Endothelial cell (in vitro differentiated cells): ENCODE results near the gene CA5A. TPM values are rescaled to one million over a fixed set of nuclear protein-coding genes. Genes with fewer than 3 reads are reported as not detected.

Experiments used
- DNase-seq: peaks from one replicate; pipeline ENCODE4 v3.0.0; 2021; ENCODE audit warnings: low spot score
- H3K27ac Mint-ChIP-seq: one replicate; pipeline ENCODE4 v1.8.0; 2021; ENCODE audit warnings: mixed read lengths, inconsistent platforms; ENCODE audit not compliant: unreplicated experiment
- H3K27me3 Mint-ChIP-seq: one replicate; pipeline ENCODE4 v1.8.0; 2021; ENCODE audit warnings: mild to moderate bottlenecking, moderate library complexity, mixed read lengths, inconsistent platforms; ENCODE audit not compliant: unreplicated experiment
- H3K36me3 Mint-ChIP-seq: one replicate; pipeline ENCODE4 v1.8.0; 2021; ENCODE audit warnings: mild to moderate bottlenecking, low read depth, mixed read lengths, inconsistent platforms; ENCODE audit not compliant: unreplicated experiment
- H3K4me1 Mint-ChIP-seq: one replicate; pipeline ENCODE4 v1.8.0; 2021; ENCODE audit warnings: mild to moderate bottlenecking, mixed read lengths, inconsistent platforms; ENCODE audit not compliant: unreplicated experiment
- H3K4me3 Mint-ChIP-seq: one replicate; pipeline ENCODE4 v1.8.0; 2021; ENCODE audit warnings: mild to moderate bottlenecking, mixed read lengths, inconsistent platforms; ENCODE audit not compliant: unreplicated experiment
- H3K9me3 Mint-ChIP-seq: one replicate; pipeline ENCODE4 v1.8.0; 2021; ENCODE audit warnings: mixed read lengths, inconsistent platforms; ENCODE audit not compliant: unreplicated experiment
- CTCF ChIP-seq: fragments of 200-600 bp; sonication (generic); IDR thresholded peaks from one replicate; pipeline ENCODE4 v1.5.0; 2021; ENCODE audit warnings: antibody characterized with exemption; ENCODE audit not compliant: unreplicated experiment
- total RNA-seq: library from RNA; stranded (reverse); fragmentation: NEBNext Ultra II Directional; extraction: Animal tissue kit (Norgen Biotek cat#: 25700); gene quantifications from one replicate; pipeline ENCODE4 v1.2.1, GENCODE V29; 2021; ENCODE audit not compliant: unreplicated experiment

Gene CA5A
- total RNA-seq, 1 donor from 2014 or later = not detected

DNA sequence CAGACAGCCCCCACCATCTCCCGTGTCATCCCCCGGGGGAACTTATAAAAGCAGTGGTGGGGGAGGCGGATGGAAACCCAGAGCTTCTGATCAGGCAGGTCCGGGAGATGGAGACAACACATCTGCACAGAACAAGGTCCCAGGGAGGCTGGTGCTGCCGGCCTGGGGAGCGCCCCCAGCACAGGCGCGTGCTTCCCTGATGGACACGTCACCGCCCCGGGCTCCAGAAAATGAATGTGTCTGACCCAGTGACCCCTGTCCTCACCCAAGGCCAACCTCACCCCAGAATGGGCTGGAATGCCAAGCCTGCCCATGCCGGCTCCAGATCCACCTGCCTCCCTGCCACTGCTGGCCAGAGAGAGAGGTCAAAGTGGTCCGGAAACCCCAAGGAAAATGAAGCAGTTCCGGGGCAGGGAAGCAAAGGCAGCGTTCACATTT lies 79.5 kb downstream of the CA5A start:
- DNase-seq = no peak
- peaks cover 4% of the 10 kb centered on the region for H3K27me3 Mint-ChIP-seq
- TF ChIP-seq CTCF = no peak
- H3K4me1 Mint-ChIP-seq = peaks cover 4% of the 10 kb centered on the region
- H3K4me3 Mint-ChIP-seq = no peak overlapping the region
- H3K36me3 Mint-ChIP-seq = peaks cover 3% of the 10 kb centered on the region
- H3K9me3 Mint-ChIP-seq = no peaks in the 10 kb centered on the region
- no peak overlapping the region for H3K27ac Mint-ChIP-seq

DNA sequence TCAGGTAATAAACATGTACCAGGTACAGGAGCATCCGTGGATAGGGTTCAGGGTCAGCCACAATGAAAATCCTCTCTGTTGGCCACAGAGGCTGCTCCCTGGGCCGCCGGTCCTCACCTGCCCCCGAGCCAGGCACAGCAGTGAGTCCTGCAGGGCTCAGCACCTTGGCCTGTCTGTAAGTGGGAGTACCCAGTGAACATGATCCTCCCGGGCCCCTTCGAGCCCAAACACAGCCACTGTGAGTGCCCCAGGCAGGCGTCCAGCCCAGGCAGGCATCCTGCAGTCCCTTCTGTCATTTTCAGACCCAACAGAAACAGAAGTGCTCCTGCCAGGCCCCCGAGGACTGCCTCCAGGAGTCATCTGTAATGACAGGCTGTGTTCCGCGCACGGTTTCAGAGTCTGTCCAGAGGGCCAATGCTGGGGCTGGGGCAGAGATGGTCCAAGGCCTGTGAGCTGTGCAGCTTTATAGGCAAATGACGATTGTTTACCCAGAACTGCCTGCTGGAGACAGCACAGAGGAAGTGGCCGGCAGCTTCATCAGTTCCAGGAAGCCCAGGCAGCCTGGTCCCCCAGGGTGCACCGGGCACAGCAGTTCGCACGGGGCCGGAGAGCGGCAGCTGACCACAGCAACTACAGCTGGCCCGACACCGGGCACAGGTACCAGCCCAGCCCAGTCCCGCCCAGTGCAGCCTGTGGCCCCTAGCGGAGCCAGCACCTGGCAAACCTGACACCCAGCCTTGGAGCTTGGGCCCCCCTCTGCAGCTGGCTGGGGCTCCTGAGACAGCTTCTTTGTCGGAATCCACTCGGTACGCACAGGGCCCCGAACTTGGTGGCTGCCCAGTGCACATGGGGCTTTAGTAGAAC lies 80.2 kb downstream of the CA5A start:
- Mint-ChIP-seq H3K4me1 (peaks cover 4% of the 10 kb centered on the region), H3K27me3 (peaks cover 4% of the 10 kb centered on the region), H3K36me3 (peaks cover 3% of the 10 kb centered on the region), H3K9me3 (no peaks in the 10 kb centered on the region), H3K4me3 (no peak overlapping the region), H3K27ac (no peak overlapping the region)
- TF ChIP-seq CTCF = no peak
- no peak for DNase-seq

DNA sequence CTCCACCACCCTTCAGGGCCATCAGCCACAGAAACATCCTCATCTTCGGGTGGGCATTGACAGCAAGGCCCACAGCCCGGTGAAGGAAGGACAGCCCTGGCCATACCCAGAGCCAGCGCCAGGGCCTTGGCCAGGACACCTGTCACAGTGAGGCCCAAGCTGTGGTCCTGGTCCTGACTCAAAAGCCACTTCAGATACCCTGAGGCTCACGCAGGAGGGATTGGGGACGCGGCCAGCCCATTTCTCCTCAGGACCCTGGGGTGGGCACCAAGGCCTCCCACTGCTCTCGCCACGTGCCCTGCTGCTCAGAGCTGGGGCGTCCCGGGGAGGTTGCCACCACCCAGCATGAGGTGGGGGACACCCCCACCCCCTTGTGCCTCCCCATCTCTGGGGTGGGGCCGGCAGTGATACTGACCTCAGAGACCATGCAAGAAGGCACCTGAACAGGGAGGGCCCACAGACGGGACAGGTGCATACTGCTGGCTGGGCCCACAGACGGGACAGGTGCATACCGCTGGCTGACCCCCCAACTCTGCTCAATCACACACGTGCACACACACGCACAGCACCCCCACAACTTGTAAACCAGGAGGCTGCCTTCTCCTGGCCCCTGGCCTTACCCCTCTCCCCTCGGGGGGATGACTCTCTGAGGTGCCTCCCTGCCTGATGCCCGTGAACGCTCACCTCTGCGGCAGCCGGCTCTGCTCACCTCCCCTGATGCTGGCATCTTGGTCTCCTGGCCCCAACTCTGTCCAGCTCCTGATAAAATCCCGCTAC lies 81.2 kb downstream of the CA5A start:
- no peak overlapping the region for H3K27ac Mint-ChIP-seq
- no peak for TF ChIP-seq CTCF
- H3K4me1 Mint-ChIP-seq = peaks cover 4% of the 10 kb centered on the region
- no peaks in the 10 kb centered on the region for H3K9me3 Mint-ChIP-seq
- peaks cover 4% of the 10 kb centered on the region for H3K36me3 Mint-ChIP-seq
- DNase-seq = no peak
- H3K27me3 Mint-ChIP-seq = peaks cover 4% of the 10 kb centered on the region
- no peak overlapping the region for H3K4me3 Mint-ChIP-seq

DNA sequence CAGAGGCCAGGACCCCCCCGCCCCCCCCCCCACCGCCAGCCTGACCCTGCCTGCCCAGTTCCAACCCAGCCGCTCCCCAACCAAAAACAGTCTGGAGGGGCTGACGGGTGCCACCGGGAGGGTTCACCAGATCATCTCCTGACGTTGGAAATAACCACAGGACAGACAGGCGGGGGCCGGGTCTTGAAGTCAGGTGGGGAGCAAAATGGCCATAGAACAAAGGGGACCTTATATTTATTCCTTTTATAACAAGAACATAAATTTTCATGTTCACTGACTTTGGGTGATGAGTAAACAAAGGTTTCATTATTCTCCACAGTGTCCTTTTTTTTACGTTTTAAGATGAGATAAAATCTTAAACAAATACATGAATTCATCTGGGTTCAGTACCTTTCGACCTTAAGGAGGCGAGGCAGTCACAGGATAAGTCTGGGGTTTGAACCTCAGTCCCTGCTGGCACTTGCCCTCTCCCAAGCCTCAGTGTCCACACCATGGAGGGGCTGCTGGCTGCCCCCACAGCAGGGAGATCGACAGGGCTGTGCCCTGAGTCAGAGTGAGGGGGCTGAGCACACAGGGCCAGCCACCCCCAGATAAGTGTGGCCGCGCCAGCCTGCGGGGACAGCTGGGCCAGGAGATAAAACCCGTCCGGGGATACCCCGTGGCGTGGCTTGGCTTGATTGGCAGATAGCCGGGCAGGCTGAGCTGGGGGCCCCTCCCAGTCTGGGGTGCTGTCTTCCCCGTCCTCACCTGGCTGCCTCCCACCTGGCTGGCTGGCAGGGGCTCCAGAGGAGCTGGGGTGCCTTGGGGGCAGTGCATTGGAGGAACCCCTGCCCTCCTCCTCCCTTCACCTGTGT lies 82.0 kb downstream of the CA5A start:
- TF ChIP-seq CTCF = no peak
- Mint-ChIP-seq H3K27me3 (peaks cover 4% of the 10 kb centered on the region), H3K9me3 (no peaks in the 10 kb centered on the region), H3K4me3 (no peak overlapping the region), H3K27ac (no peak overlapping the region), H3K36me3 (peaks cover 4% of the 10 kb centered on the region), H3K4me1 (peaks cover 4% of the 10 kb centered on the region)
- DNase-seq = no peak
